ENCODE data around the gene BTG1. TPM values are rescaled to one million over a fixed set of nuclear protein-coding genes. Genes with fewer than 3 reads are reported as not detected.

Gene BTG1
- total and polyA plus RNA-seq, 2 experiments from 2014 or later = 15.5 to 36.2 TPM

GRCh38 chr12:92156704-92157395 lies 11.2 kb upstream of the BTG1 start (continued):
- TF ChIP-seq CTCF (conservative IDR thresholded peaks at IDR 0.05; ENCODE audit: low read depth in 2 of 2) (no peak), EZH2 (IDR thresholded peaks at IDR 0.05; ENCODE audit: low read depth, unreplicated experiment) (no peak)

DNA sequence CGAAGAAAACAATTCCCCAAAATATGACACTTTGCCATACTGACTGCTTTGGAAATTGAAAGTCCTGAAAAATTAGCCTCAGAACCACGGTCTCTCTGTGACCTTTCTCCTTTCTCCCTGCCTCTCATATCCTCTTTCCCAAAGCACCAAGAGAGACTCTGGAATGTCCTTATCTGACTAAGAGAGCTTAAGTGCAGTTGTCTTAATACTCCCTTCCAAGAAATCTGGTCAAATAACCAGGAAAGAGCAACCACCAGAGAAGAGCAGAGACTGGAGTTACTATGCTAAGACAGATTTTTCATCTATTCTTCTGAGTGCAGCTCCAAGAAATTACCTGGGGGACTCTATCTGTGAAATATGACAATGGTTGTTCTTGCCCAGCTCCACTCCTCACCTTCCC lies 10.5 kb upstream of the BTG1 start:
- Histone ChIP-seq H3K36me3 (ENCODE audit: insufficient read depth) (no peaks in the 10 kb centered on the region), H4K20me1 (replicated peaks; ENCODE audit: insufficient read depth) (no peaks in the 10 kb centered on the region), H3K27ac (ENCODE audit: low read depth) (no peak overlapping the region), H3K79me2 (replicated peaks; ENCODE audit: insufficient read depth) (no peaks in the 10 kb centered on the region), H3K4me3 (no peak overlapping the region), H3K9me2 (ENCODE audit: insufficient read depth) (peaks cover 8% of the 10 kb centered on the region; the same call in 1 of the 2 replicates), H2AFZ (no peak overlapping the region), H3K4me2 (no peak overlapping the region), H3K4me1 (ENCODE audit: insufficient read depth) (no peaks in the 10 kb centered on the region), H3F3A (replicated peaks; ENCODE audit: low read depth) (no peaks in the 10 kb centered on the region), H3K27me3 (ENCODE audit: insufficient read depth) (no peaks in the 10 kb centered on the region)
- no peak overlapping the region for H3K27ac Mint-ChIP-seq
- no peak for ATAC-seq
- TF ChIP-seq ZNF331 (CRISPR knock-in tag; IDR thresholded peaks at IDR 0.05; ENCODE audit: low read depth) (no peak), EZH2 (IDR thresholded peaks at IDR 0.05; ENCODE audit: low read depth, unreplicated experiment) (no peak), STAT1 (IDR thresholded peaks at IDR 0.05; ENCODE audit: unreplicated experiment) (no peak), CTCF (conservative IDR thresholded peaks at IDR 0.05; ENCODE audit: low read depth in 2 of 2) (no peak), ETS1 (IDR thresholded peaks at IDR 0.05) (no peak)
- TF ChIP-seq, protein P1, sequence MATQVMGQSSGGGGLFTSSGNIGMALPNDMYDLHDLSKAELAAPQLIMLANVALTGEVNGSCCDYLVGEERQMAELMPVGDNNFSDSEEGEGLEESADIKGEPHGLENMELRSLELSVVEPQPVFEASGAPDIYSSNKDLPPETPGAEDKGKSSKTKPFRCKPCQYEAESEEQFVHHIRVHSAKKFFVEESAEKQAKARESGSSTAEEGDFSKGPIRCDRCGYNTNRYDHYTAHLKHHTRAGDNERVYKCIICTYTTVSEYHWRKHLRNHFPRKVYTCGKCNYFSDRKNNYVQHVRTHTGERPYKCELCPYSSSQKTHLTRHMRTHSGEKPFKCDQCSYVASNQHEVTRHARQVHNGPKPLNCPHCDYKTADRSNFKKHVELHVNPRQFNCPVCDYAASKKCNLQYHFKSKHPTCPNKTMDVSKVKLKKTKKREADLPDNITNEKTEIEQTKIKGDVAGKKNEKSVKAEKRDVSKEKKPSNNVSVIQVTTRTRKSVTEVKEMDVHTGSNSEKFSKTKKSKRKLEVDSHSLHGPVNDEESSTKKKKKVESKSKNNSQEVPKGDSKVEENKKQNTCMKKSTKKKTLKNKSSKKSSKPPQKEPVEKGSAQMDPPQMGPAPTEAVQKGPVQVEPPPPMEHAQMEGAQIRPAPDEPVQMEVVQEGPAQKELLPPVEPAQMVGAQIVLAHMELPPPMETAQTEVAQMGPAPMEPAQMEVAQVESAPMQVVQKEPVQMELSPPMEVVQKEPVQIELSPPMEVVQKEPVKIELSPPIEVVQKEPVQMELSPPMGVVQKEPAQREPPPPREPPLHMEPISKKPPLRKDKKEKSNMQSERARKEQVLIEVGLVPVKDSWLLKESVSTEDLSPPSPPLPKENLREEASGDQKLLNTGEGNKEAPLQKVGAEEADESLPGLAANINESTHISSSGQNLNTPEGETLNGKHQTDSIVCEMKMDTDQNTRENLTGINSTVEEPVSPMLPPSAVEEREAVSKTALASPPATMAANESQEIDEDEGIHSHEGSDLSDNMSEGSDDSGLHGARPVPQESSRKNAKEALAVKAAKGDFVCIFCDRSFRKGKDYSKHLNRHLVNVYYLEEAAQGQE (IDR thresholded peaks at IDR 0.05; ENCODE audit: unreplicated experiment) = no peak
- DNase-seq (ENCODE audit: low spot score) = no peak
- H3K9me3 Mint-ChIP-seq = no peaks in the 10 kb centered on the region
- H3K27me3 Mint-ChIP-seq (ENCODE audit: insufficient read depth, low read depth, poor library complexity) = no peaks in the 10 kb centered on the region
- H3K36me3 Mint-ChIP-seq (ENCODE audit: low read depth) = no peaks in the 10 kb centered on the region
- no peaks in the 10 kb centered on the region; the same call in 2 of the 3 replicates for H3K4me1 Mint-ChIP-seq
- no peak overlapping the region for H3K4me3 Mint-ChIP-seq

Measured in GM23338 (cell line).